Activated CD4-positive, alpha-beta T cell treated with anti-CD3 and anti-CD28 coated beads, Interleukin-2, Interleukin-4, amounts not matched to agents 100 ng/mL and 50 ng/mL, durations not matched to agents 16 hours and 8 hours (primary cell): ENCODE results near the gene LRRC27.

Experiments used
- DNase-seq: peaks from one replicate; pipeline ENCODE4 v3.0.0-alpha.2; 2020; ENCODE audit warnings: low spot score

The LRRC27 gene

GRCh38 chr10:132357286-132358058 is 25.5 kb downstream of the LRRC27 start:
- no peak for DNase-seq

- no peak for DNase-seq
Measured at GRCh38 chr10:132359305-132360040, 27.5 kb downstream of the LRRC27 start.

GRCh38 chr10:132360766-132361447 is 28.9 kb downstream of the LRRC27 start:
- DNase-seq: peak; percentile 15

- no peak for DNase-seq
Measured at GRCh38 chr10:132361581-132362101, 29.6 kb downstream of the LRRC27 start.

- no peak for DNase-seq
Measured at GRCh38 chr10:132362151-132362611, 30.2 kb downstream of the LRRC27 start.

- DNase-seq: no peak
Measured at GRCh38 chr10:132363376-132363775, 31.4 kb downstream of the LRRC27 start.

GRCh38 chr10:132363921-132364593 is 32.1 kb downstream of the LRRC27 start:
- DNase-seq: no peak

- no peak for DNase-seq
Measured at GRCh38 chr10:132364594-132364970, 32.6 kb downstream of the LRRC27 start.

- no peak for DNase-seq
Measured at GRCh38 chr10:132365102-132365501, 33.1 kb downstream of the LRRC27 start.

- no peak for DNase-seq
Measured at GRCh38 chr10:132366006-132366405, 34.0 kb downstream of the LRRC27 start.

GRCh38 chr10:132366499-132366898 is 34.5 kb downstream of the LRRC27 start:
- DNase-seq: no peak

- no peak for DNase-seq
Measured at GRCh38 chr10:132368391-132368790, 36.4 kb downstream of the LRRC27 start.

GRCh38 chr10:132368881-132369635 is 37.1 kb downstream of the LRRC27 start:
- no peak for DNase-seq

GRCh38 chr10:132369636-132370185 is 37.7 kb downstream of the LRRC27 start:
- DNase-seq: no peak

- no peak for DNase-seq
Measured at GRCh38 chr10:132370426-132371340, 38.7 kb downstream of the LRRC27 start.

- DNase-seq: peak; percentile 27
Measured at GRCh38 chr10:132371641-132372081, 39.7 kb downstream of the LRRC27 start.

GRCh38 chr10:132372516-132373095 is 40.6 kb downstream of the LRRC27 start:
- no peak for DNase-seq

GRCh38 chr10:132373241-132373955 is 41.4 kb downstream of the LRRC27 start:
- DNase-seq: no peak

GRCh38 chr10:132374176-132374575 is 42.2 kb downstream of the LRRC27 start:
- no peak for DNase-seq
